ENCODE measurements around the gene MYEF2.

MYEF2 gene

DNA sequence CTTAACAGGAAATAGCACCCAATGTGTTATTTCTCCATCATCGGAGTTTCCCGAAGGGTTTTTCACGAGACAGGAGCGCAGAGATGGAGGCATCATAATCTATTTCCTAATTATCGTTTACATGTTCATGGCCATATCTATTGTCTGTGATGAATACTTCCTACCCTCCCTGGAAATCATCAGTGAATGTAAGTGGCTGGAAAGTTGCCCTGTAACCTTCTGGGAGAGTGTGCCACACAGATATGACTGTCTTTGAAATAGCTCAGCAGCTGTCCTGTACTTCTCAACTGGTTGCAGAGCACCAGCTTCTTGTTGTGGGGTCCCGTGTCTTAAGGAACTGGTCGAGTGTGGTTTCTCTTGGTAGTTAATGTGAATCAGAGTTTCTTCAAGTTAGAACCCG, 56.2 kb downstream of the MYEF2 start:
- peaks cover 3 to 9% of the 10 kb centered on the region in 2 donors for H3K4me1 ChIP-seq (ENCODE audit: control insufficient read depth in 2 of 2, insufficient read depth in 1 of 2, low read depth in 1 of 2, low read length in 2 of 2)
- H2BK15ac ChIP-seq (ENCODE audit: low read length) = no peak overlapping the region
- H4K8ac ChIP-seq (ENCODE audit: low read depth, low read length) = no peak overlapping the region
- no peak overlapping the region for H2AK5ac ChIP-seq (ENCODE audit: low read depth, low read length)
- no peak for DNase-seq (ENCODE audit: low spot score)
- H3K36me3 ChIP-seq (replicated peaks in 1 of 2; ENCODE audit: control insufficient read depth in 2 of 2, insufficient read depth in 2 of 2, low read length in 2 of 2) = no peaks in the 10 kb centered on the region
- H3K23ac ChIP-seq (ENCODE audit: low read depth, low read length, poor library complexity) = no peak overlapping the region
- no peak overlapping the region for H4K91ac ChIP-seq (ENCODE audit: low read depth, low read length, poor library complexity)
- H3K27me3 ChIP-seq (ENCODE audit: control insufficient read depth in 3 of 3, insufficient read depth in 3 of 3, low read depth in 1 of 3, low read length in 3 of 3) = no peaks in the 10 kb centered on the region
- no peak overlapping the region for H3K18ac ChIP-seq (ENCODE audit: low read length)
- H3K79me1 ChIP-seq (ENCODE audit: low read depth, low read length) = no peaks in the 10 kb centered on the region
- WGBS, 2 donors (ENCODE audit: extremely low coverage in 2 of 2, insufficient read length in 2 of 2, insufficient replicate concordance in 1 of 2) = no CpG with 5 or more reads among the region's 8 CpGs
- no peak overlapping the region for H3K4ac ChIP-seq (ENCODE audit: low read length)
- H3K9ac ChIP-seq (ENCODE audit: low read depth, low read length, poor library complexity) = no peak overlapping the region
- no peak overlapping the region for H2BK120ac ChIP-seq (ENCODE audit: low read depth, low read length)
- H2BK12ac ChIP-seq (ENCODE audit: low read length) = no peak overlapping the region
- no peak overlapping the region for H3K4me3 ChIP-seq (ENCODE audit: low read length in 2 of 2)
- no peak overlapping the region for H3K27ac ChIP-seq (replicated peaks; ENCODE audit: low read length)
- no peak overlapping the region for H2AFZ ChIP-seq (ENCODE audit: low read length)
- no peak overlapping the region for H3K14ac ChIP-seq (ENCODE audit: low read length)
- H3K4me2 ChIP-seq (ENCODE audit: insufficient read depth, low read length, poor library complexity, severe bottlenecking) = no peak overlapping the region
- H3K9me3 ChIP-seq (replicated peaks in 1 of 2; ENCODE audit: control insufficient read depth in 2 of 2, insufficient read depth in 1 of 2, low read depth in 1 of 2, low read length in 2 of 2) = no peaks in the 10 kb centered on the region
- H2BK5ac ChIP-seq (ENCODE audit: low read length) = no peak overlapping the region

DNA sequence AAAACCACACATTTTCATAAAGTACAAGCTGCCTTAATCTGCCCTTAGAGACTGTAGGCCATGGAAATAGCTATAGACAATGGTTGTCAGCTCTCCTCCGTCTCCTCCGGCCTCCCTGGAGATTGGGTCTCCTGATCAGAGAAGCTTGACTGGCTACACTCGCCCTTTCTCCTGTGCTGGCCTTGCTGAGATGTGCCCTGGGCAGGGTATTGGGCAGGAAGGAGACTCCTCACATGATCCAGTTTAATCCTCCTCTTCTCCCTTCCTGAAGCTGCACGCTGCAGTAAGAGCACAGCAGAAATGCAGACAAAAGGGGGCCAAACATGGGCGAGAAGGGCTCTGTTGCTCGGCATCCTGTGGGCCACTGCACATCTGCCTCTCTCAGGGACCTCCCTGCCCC, 57.4 kb downstream of the MYEF2 start, which contains the start of gene SLC24A5:
Gene SLC24A5, plus strand, starts transcription at position 246 of the 400 bp plus-strand sequence. Its CDS starts 55 bp downstream, at position 301.
- no CpG with 5 or more reads among the region's 6 CpGs for WGBS, 2 donors (ENCODE audit: extremely low coverage in 2 of 2, insufficient read length in 2 of 2, insufficient replicate concordance in 1 of 2)

DNA sequence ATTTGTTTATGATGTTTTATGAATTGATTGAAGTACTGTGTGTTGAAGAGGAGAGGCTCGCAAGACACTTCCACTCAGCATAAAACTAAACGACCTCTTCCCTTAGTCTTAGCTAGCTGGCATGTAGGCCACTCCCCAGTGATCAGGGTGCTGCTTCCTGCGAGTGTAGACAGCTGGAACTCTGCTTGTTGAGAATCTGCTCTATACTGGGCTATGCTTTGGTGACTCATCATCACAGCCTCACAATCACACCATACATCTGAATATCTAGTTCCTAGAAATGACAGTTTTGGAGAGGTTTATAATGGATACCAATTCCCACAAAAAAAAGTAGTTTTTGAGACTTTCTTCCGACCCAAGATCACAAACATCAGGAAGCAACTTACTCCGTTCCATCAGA, 58.8 kb downstream of the MYEF2 start:
- Histone ChIP-seq H2BK15ac (ENCODE audit: low read length) (no peak overlapping the region), H2BK120ac (ENCODE audit: low read depth, low read length) (no peak overlapping the region), H3K9ac (ENCODE audit: low read depth, low read length, poor library complexity) (no peak overlapping the region), H2AK5ac (ENCODE audit: low read depth, low read length) (no peak overlapping the region), H3K36me3 (replicated peaks in 1 of 2; ENCODE audit: control insufficient read depth in 2 of 2, insufficient read depth in 2 of 2, low read length in 2 of 2) (no peaks in the 10 kb centered on the region), H3K27me3 (ENCODE audit: control insufficient read depth in 3 of 3, insufficient read depth in 3 of 3, low read depth in 1 of 3, low read length in 3 of 3) (peaks cover 0 to 3% (median 0%) of the 10 kb centered on the region in 3 experiments), H3K4me2 (ENCODE audit: insufficient read depth, low read length, poor library complexity, severe bottlenecking) (no peak overlapping the region), H2BK12ac (ENCODE audit: low read length) (no peak overlapping the region), H3K4ac (ENCODE audit: low read length) (no peak overlapping the region), H2AFZ (ENCODE audit: low read length) (no peak overlapping the region), H3K79me1 (ENCODE audit: low read depth, low read length) (no peaks in the 10 kb centered on the region), H3K9me3 (replicated peaks in 1 of 2; ENCODE audit: control insufficient read depth in 2 of 2, insufficient read depth in 1 of 2, low read depth in 1 of 2, low read length in 2 of 2) (no peaks in the 10 kb centered on the region), H4K8ac (ENCODE audit: low read depth, low read length) (no peak overlapping the region), H3K4me1 (ENCODE audit: control insufficient read depth in 2 of 2, insufficient read depth in 1 of 2, low read depth in 1 of 2, low read length in 2 of 2) (peaks cover 3 to 9% of the 10 kb centered on the region in 2 donors), H3K14ac (ENCODE audit: low read length) (no peak overlapping the region), H2BK5ac (ENCODE audit: low read length) (no peak overlapping the region), H3K23ac (ENCODE audit: low read depth, low read length, poor library complexity) (no peak overlapping the region), H3K4me3 (ENCODE audit: low read length in 2 of 2) (no peak overlapping the region), H3K27ac (replicated peaks; ENCODE audit: low read length) (no peak overlapping the region), H3K18ac (ENCODE audit: low read length) (no peak overlapping the region), H4K91ac (ENCODE audit: low read depth, low read length, poor library complexity) (no peak overlapping the region)
- DNase-seq (ENCODE audit: low spot score) = no peak
- 100% methylated on average over 1 of the region's 5 CpGs; no CpG with 5 or more reads in 1 of the 2 donors for WGBS, 2 donors (ENCODE audit: extremely low coverage in 2 of 2, insufficient read length in 2 of 2, insufficient replicate concordance in 1 of 2)

More for the DNA sequence above, 57.4 kb downstream of the MYEF2 start, which contains the start of gene SLC24A5:
- Histone ChIP-seq H2BK5ac (ENCODE audit: low read length) (no peak within 1 kb of the TSS), H3K4me2 (ENCODE audit: insufficient read depth, low read length, poor library complexity, severe bottlenecking) (no peak within 1 kb of the TSS), H3K4me3 (ENCODE audit: low read length in 2 of 2) (no peak within 1 kb of the TSS), H2BK12ac (ENCODE audit: low read length) (no peak within 1 kb of the TSS), H4K91ac (ENCODE audit: low read depth, low read length, poor library complexity) (no peak within 1 kb of the TSS), H3K4me1 (ENCODE audit: control insufficient read depth in 2 of 2, insufficient read depth in 1 of 2, low read depth in 1 of 2, low read length in 2 of 2) (peaks cover 3 to 9% of the 10 kb centered on the region in 2 donors), H4K8ac (ENCODE audit: low read depth, low read length) (no peak within 1 kb of the TSS), H3K23ac (ENCODE audit: low read depth, low read length, poor library complexity) (no peak within 1 kb of the TSS), H2AFZ (ENCODE audit: low read length) (peak within 1 kb of the TSS; percentile 67), H3K18ac (ENCODE audit: low read length) (peak within 1 kb of the TSS; percentile 91), H3K79me1 (ENCODE audit: low read depth, low read length) (no peaks in the 10 kb centered on the region), H3K27ac (replicated peaks; ENCODE audit: low read length) (no peak within 1 kb of the TSS), H3K9me3 (replicated peaks in 1 of 2; ENCODE audit: control insufficient read depth in 2 of 2, insufficient read depth in 1 of 2, low read depth in 1 of 2, low read length in 2 of 2) (no peaks in the 10 kb centered on the region), H3K36me3 (replicated peaks in 1 of 2; ENCODE audit: control insufficient read depth in 2 of 2, insufficient read depth in 2 of 2, low read length in 2 of 2) (no peaks in the 10 kb centered on the region), H2AK5ac (ENCODE audit: low read depth, low read length) (no peak within 1 kb of the TSS), H3K27me3 (ENCODE audit: control insufficient read depth in 3 of 3, insufficient read depth in 3 of 3, low read depth in 1 of 3, low read length in 3 of 3) (peaks cover 0 to 3% (median 0%) of the 10 kb centered on the region in 3 experiments), H3K14ac (ENCODE audit: low read length) (peak within 1 kb of the TSS; percentile 26), H2BK120ac (ENCODE audit: low read depth, low read length) (no peak within 1 kb of the TSS), H3K9ac (ENCODE audit: low read depth, low read length, poor library complexity) (peak within 1 kb of the TSS; percentile 25), H2BK15ac (ENCODE audit: low read length) (no peak within 1 kb of the TSS), H3K4ac (ENCODE audit: low read length) (no peak within 1 kb of the TSS)
- DNase-seq (ENCODE audit: low spot score) = no peak

DNA sequence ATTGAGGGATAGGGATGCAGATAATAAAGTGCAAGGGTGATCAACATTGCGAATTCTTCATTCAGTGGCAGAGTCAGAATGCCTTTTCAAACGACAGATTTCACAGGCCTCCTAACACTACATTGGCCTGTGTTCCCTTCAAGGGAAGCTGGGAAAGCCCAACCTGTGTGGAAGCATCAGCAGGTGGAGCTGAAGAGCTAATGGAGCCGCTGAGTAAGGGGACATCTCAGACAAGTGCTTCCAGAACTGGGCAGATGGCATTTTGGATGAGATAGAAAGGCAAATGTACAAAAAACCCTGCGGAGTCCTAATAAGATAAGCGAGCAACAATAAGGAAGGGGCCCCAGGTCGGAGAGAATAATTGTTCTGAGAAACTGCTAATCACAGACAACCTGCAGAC, 65.9 kb downstream of the MYEF2 start:
- no peak overlapping the region for H4K91ac ChIP-seq (ENCODE audit: low read depth, low read length, poor library complexity)
- H3K4me1 ChIP-seq (ENCODE audit: control insufficient read depth in 2 of 2, insufficient read depth in 1 of 2, low read depth in 1 of 2, low read length in 2 of 2) = no peaks in the 10 kb centered on the region
- H4K8ac ChIP-seq (ENCODE audit: low read depth, low read length) = no peak overlapping the region
- no peaks in the 10 kb centered on the region for H3K9me3 ChIP-seq (replicated peaks in 1 of 2; ENCODE audit: control insufficient read depth in 2 of 2, insufficient read depth in 1 of 2, low read depth in 1 of 2, low read length in 2 of 2)
- no peak overlapping the region for H3K9ac ChIP-seq (ENCODE audit: low read depth, low read length, poor library complexity)
- H3K18ac ChIP-seq (ENCODE audit: low read length) = no peak overlapping the region
- H3K14ac ChIP-seq (ENCODE audit: low read length) = no peak overlapping the region
- no peak overlapping the region for H2AFZ ChIP-seq (ENCODE audit: low read length)
- no peak overlapping the region for H2AK5ac ChIP-seq (ENCODE audit: low read depth, low read length)
- no peak overlapping the region for H2BK120ac ChIP-seq (ENCODE audit: low read depth, low read length)
- no peak overlapping the region for H3K27ac ChIP-seq (replicated peaks; ENCODE audit: low read length)
- no peak overlapping the region for H3K4ac ChIP-seq (ENCODE audit: low read length)
- no CpG with 5 or more reads among the region's 6 CpGs for WGBS, 2 donors (ENCODE audit: extremely low coverage in 2 of 2, insufficient read length in 2 of 2, insufficient replicate concordance in 1 of 2)
- no peak overlapping the region for H2BK5ac ChIP-seq (ENCODE audit: low read length)
- H3K4me2 ChIP-seq (ENCODE audit: insufficient read depth, low read length, poor library complexity, severe bottlenecking) = no peak overlapping the region
- H3K27me3 ChIP-seq (ENCODE audit: control insufficient read depth in 3 of 3, insufficient read depth in 3 of 3, low read depth in 1 of 3, low read length in 3 of 3) = peaks cover 0 to 9% (median 0%) of the 10 kb centered on the region in 3 experiments
- no peak overlapping the region for H3K23ac ChIP-seq (ENCODE audit: low read depth, low read length, poor library complexity)
- peak; percentile 38 for DNase-seq (ENCODE audit: low spot score)
- no peak overlapping the region for H3K4me3 ChIP-seq (ENCODE audit: low read length in 2 of 2)
- no peaks in the 10 kb centered on the region for H3K79me1 ChIP-seq (ENCODE audit: low read depth, low read length)
- H2BK15ac ChIP-seq (ENCODE audit: low read length) = no peak overlapping the region
- no peak overlapping the region for H2BK12ac ChIP-seq (ENCODE audit: low read length)
- no peaks in the 10 kb centered on the region for H3K36me3 ChIP-seq (replicated peaks in 1 of 2; ENCODE audit: control insufficient read depth in 2 of 2, insufficient read depth in 2 of 2, low read length in 2 of 2)

All from neuronal stem cell (in vitro differentiated cells).